Ishikawa (cell line): Measurements from ENCODE around the gene NUP43.

Source experiments
- CEBPB ChIP-seq: IDR thresholded peaks from 2 replicates; pipeline ENCODE4 v1.6.1; 2012
- CREB1 ChIP-seq: IDR thresholded peaks from 2 replicates; pipeline ENCODE4 v1.6.1; 2012; ENCODE audit warnings: low read depth
- EGR1 ChIP-seq: IDR thresholded peaks from 2 replicates; pipeline ENCODE4 v1.6.1; 2012
- EP300 ChIP-seq: IDR thresholded peaks from 2 replicates; pipeline ENCODE4 v1.6.1; 2012; ENCODE audit warnings: borderline replicate concordance
- FOXM1 ChIP-seq: IDR thresholded peaks from 2 replicates; pipeline ENCODE4 v1.6.1; 2012; ENCODE audit warnings: low read depth, borderline replicate concordance
- NFIC ChIP-seq: IDR thresholded peaks from 2 replicates; pipeline ENCODE4 v1.6.1; 2012
- RAD21 ChIP-seq: IDR thresholded peaks from 2 replicates; pipeline ENCODE4 v1.6.1; 2012; ENCODE audit warnings: low read depth
- TAF1 ChIP-seq: IDR thresholded peaks from 2 replicates; pipeline ENCODE4 v1.6.1; 2012; ENCODE audit warnings: low read depth, mild to moderate bottlenecking
- TCF12 ChIP-seq: IDR thresholded peaks from 2 replicates; pipeline ENCODE4 v1.6.1; 2012; ENCODE audit warnings: low read depth
- YY1 ChIP-seq: IDR thresholded peaks from 2 replicates; pipeline ENCODE4 v1.6.1; 2012; ENCODE audit warnings: low read depth
- ZBTB7A ChIP-seq: IDR thresholded peaks from 2 replicates; pipeline ENCODE4 v1.6.1; 2012; ENCODE audit warnings: low read depth
- TF ChIP-seq, protein P1 (sequence below): IDR thresholded peaks from 2 replicates; pipeline ENCODE4 v1.6.1; 2012
- TF ChIP-seq, protein P2 (sequence below): IDR thresholded peaks from 2 replicates; pipeline ENCODE4 v1.6.1; 2012
- TF ChIP-seq, protein P3 (sequence below): IDR thresholded peaks from 2 replicates; pipeline ENCODE4 v1.6.1; 2012; ENCODE audit warnings: low read depth, mild to moderate bottlenecking

DNA sequence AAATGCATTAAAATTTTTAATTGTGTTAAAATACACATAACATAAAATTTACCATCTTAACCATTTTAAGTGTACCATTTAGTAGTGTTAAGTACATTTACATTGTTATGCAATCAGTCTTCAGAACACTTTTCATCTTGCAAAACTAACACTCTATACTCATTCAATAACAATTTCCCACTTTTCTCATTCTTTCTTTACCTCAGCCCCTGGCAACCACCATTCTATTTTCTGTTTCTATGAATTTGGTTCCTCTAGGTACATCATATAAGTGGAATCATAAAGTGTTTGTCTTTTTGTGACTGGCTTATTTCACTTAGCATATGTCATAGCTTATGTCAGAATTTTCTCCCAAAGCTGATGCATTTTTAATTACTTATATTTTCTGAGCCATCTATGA lies 35.4 kb upstream of the NUP43 start:
- TF ChIP-seq TAF1 (no peak), YY1 (no peak), EP300 (no peak), EGR1 (no peak), TCF12 (no peak), ZBTB7A (no peak), NFIC (no peak), RAD21 (no peak), FOXM1 (no peak), CREB1 (no peak), CEBPB (no peak)
- TF ChIP-seq, protein P1, sequence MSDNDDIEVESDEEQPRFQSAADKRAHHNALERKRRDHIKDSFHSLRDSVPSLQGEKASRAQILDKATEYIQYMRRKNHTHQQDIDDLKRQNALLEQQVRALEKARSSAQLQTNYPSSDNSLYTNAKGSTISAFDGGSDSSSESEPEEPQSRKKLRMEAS = no peak
- TF ChIP-seq, protein P2, sequence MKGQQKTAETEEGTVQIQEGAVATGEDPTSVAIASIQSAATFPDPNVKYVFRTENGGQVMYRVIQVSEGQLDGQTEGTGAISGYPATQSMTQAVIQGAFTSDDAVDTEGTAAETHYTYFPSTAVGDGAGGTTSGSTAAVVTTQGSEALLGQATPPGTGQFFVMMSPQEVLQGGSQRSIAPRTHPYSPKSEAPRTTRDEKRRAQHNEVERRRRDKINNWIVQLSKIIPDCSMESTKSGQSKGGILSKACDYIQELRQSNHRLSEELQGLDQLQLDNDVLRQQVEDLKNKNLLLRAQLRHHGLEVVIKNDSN = no peak
- TF ChIP-seq, protein P3, sequence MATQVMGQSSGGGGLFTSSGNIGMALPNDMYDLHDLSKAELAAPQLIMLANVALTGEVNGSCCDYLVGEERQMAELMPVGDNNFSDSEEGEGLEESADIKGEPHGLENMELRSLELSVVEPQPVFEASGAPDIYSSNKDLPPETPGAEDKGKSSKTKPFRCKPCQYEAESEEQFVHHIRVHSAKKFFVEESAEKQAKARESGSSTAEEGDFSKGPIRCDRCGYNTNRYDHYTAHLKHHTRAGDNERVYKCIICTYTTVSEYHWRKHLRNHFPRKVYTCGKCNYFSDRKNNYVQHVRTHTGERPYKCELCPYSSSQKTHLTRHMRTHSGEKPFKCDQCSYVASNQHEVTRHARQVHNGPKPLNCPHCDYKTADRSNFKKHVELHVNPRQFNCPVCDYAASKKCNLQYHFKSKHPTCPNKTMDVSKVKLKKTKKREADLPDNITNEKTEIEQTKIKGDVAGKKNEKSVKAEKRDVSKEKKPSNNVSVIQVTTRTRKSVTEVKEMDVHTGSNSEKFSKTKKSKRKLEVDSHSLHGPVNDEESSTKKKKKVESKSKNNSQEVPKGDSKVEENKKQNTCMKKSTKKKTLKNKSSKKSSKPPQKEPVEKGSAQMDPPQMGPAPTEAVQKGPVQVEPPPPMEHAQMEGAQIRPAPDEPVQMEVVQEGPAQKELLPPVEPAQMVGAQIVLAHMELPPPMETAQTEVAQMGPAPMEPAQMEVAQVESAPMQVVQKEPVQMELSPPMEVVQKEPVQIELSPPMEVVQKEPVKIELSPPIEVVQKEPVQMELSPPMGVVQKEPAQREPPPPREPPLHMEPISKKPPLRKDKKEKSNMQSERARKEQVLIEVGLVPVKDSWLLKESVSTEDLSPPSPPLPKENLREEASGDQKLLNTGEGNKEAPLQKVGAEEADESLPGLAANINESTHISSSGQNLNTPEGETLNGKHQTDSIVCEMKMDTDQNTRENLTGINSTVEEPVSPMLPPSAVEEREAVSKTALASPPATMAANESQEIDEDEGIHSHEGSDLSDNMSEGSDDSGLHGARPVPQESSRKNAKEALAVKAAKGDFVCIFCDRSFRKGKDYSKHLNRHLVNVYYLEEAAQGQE = no peak
